AG10803 (cell line): ENCODE measurements around the gene CTSC.

Source experiments
- DNase-seq: peaks from one replicate; pipeline ENCODE4 v3.0.0; 2010; ENCODE audit warnings: low read depth
- H3K4me3 ChIP-seq: 2 replicates; pipeline ENCODE4 v1.5.1; 2011; ENCODE audit warnings: mild to moderate bottlenecking, low read length, control low read depth
- CTCF ChIP-seq: conservative IDR thresholded peaks from 2 replicates; pipeline ENCODE4 v1.5.1; 2011; ENCODE audit warnings: mild to moderate bottlenecking, low read length, control low read depth, inconsistent platforms

Gene CTSC

DNA sequence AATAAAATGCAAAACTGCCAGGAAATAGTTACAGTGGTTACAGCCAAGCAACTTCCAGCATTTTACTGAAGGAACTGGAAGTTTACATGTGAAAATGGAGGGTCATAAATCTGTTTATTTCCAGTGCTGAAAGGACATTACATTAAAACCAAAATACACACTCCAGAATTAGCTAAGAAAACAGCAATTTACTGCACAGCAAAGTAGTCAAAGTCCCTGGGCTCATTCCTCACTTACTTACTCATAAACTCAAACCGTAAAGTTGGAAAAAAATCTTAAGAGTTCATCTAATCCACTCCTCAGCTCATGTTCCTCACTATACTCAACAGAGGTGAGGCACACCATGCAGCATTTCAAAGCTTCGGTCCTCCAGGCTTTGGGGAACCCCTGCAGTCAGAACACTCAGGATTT, 17.4 kb downstream of the CTSC start:
- H3K4me3 ChIP-seq: no peak overlapping the region
- no peak for TF ChIP-seq CTCF

DNA sequence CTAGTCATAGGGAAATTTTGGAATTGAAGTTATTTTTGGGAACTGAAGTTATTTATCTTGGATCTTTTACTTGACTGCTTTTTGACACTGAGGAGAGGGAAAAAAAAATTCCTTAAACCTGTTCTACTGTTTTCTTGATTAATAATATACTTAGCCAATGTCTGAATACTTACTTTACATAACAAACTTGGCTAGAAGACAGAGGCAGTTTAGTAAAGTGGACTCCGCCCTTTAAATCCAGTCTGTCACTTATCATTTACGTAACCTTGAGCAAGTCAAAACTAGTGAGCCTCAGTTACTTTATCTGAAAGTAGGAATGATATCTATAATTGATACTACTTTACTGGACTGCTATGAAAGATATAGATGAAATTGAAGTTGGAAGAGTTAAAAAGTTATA, 19.5 kb downstream of the CTSC start:
- no peak overlapping the region for H3K4me3 ChIP-seq
- no peak for DNase-seq
- no peak for TF ChIP-seq CTCF

More for the DNA sequence above, 17.4 kb downstream of the CTSC start:
- peak; percentile 89 for DNase-seq

GRCh38 chr11:88317536-88317935, 20.0 kb downstream of the CTSC start:
- H3K4me3 ChIP-seq: no peak overlapping the region
- no peak for DNase-seq
- TF ChIP-seq CTCF: no peak

GRCh38 chr11:88315981-88316441, 21.5 kb downstream of the CTSC start:
- no peak for DNase-seq
- TF ChIP-seq CTCF: no peak
- H3K4me3 ChIP-seq: no peak overlapping the region

- TF ChIP-seq CTCF: no peak
- no peak for DNase-seq
- H3K4me3 ChIP-seq: no peak overlapping the region
These were observed 22.5 kb downstream of the CTSC start for GRCh38 chr11:88315015-88315414.

DNA sequence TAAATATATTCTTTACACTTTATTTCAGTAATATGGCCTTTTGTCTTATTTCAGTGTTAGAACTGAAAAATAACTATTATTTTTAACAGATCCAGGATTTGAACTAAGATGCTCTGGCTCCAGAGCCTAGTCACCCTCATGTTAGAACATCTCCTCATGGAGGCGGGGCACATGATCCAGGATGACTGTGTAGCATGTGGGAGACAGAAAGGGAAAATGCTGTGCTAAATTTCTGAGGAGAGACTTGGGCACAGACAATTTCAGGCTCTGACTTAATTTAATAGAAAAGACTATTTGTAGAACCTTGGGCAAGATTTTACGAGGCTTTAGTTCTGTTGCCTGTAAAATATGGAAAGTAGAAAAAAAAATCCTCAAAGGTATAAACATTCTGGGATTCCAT, 24.1 kb downstream of the CTSC start:
- TF ChIP-seq CTCF: no peak
- H3K4me3 ChIP-seq: no peak overlapping the region
- DNase-seq: no peak

GRCh38 chr11:88312628-88313027, 24.9 kb downstream of the CTSC start:
- peak; percentile 66 for DNase-seq
- no peak overlapping the region for H3K4me3 ChIP-seq
- TF ChIP-seq CTCF: no peak
